Panc1 (cell line): Measurements from ENCODE around the gene VIM. TPM values are rescaled to one million over a fixed set of nuclear protein-coding genes. Genes with fewer than 3 reads are reported as not detected.

ENCODE experiments used
- ATAC-seq: fragments of 200-7000 bp; cut with Tn5 transposase; 2 replicates; pipeline ENCODE4 v1.9.1; 2020; ENCODE audit warnings: mild to moderate bottlenecking, moderate library complexity
- BruUV-seq: library from RNA; stranded (reverse); fragments of 400-500 nt; replicated peaks from 2 replicates; lab custom pipeline; 2021; lab: Mats Ljungman, UMichigan
- CTCF ChIA-PET: fragments of 300-600 bp; sonication (Branson Sonifier 250); formaldehyde crosslinking; loops from one replicate; lab custom pipeline; 2022; ENCODE audit warnings: antibody characterized with exemption; lab: Charles Lee
- POLR2A ChIA-PET: fragments of 300-600 bp; sonication (Branson Sonifier 250); formaldehyde crosslinking; loops from one replicate; lab custom pipeline; 2022; ENCODE audit warnings: antibody characterized with exemption; lab: Charles Lee
- DNase-seq: peaks from one replicate; pipeline ENCODE4 v3.0.0-alpha.2; 2010; ENCODE audit warnings: low read depth, low spot score
- H3K27ac ChIP-seq: 2 replicates; pipeline ENCODE4 v1.5.1; 2011; ENCODE audit warnings: mild to moderate bottlenecking, low read length, inconsistent platforms
- H3K27me3 ChIP-seq: fragments of 200-500 bp; sonication (Bioruptor generic); 2 replicates; pipeline ENCODE4 v1.6.0; 2014; ENCODE audit warnings: low read length, inconsistent platforms; ENCODE audit not compliant: control insufficient read depth, insufficient read depth
- H3K36me3 ChIP-seq: fragments of 200-500 bp; sonication (Bioruptor generic); 2 replicates; pipeline ENCODE4 v1.5.1; 2014; ENCODE audit warnings: inconsistent platforms, mild to moderate bottlenecking, low read length, moderate library complexity; ENCODE audit not compliant: control insufficient read depth, insufficient read depth
- H3K4me1 ChIP-seq: 2 replicates; pipeline ENCODE4 v1.5.1; 2011; ENCODE audit warnings: inconsistent platforms, mild to moderate bottlenecking, low read length, moderate library complexity; ENCODE audit not compliant: control insufficient read depth, insufficient read depth
- H3K4me3 ChIP-seq, 2 experiments: 2 replicates each; pipeline ENCODE4 v1.5.1; 2011 to 2012; ENCODE audit warnings: low read depth in 2 of 2, low read length in 2 of 2, mild to moderate bottlenecking in 2 of 2, inconsistent platforms in 1 of 2, moderate library complexity in 1 of 2
- H3K9me3 ChIP-seq: fragments of 200-500 bp; sonication (Bioruptor generic); 2 replicates; pipeline ENCODE4 v1.5.1; 2014; ENCODE audit warnings: low read depth, mild to moderate bottlenecking, inconsistent platforms, low read length, moderate library complexity; ENCODE audit not compliant: control insufficient read depth, insufficient read depth
- CTCF ChIP-seq: fragments of 450-650 bp; IDR thresholded peaks from 2 replicates; pipeline ENCODE4 v1.5.1; 2017; ENCODE audit warnings: mild to moderate bottlenecking
- POLR2AphosphoS5 ChIP-seq: IDR thresholded peaks from 2 replicates; pipeline ENCODE4 v1.6.1; 2012; ENCODE audit warnings: mild to moderate bottlenecking, low read depth, low read length, moderate library complexity
- REST ChIP-seq, 2 experiments: IDR thresholded peaks; 2 replicates each; pipeline ENCODE4 v1.6.1; 2011 to 2012; ENCODE audit warnings: low read depth in 2 of 2, control low read depth in 1 of 2, low read length in 1 of 2, mild to moderate bottlenecking in 1 of 2, moderate library complexity in 1 of 2; ENCODE audit not compliant: insufficient read depth in 1 of 2
- SIN3A ChIP-seq: IDR thresholded peaks from 2 replicates; pipeline ENCODE4 v1.6.1; 2012; ENCODE audit warnings: low read depth, mild to moderate bottlenecking, low read length, moderate library complexity, borderline replicate concordance; ENCODE audit not compliant: insufficient read depth
- TCF7L2 ChIP-seq: IDR thresholded peaks from 2 replicates; pipeline ENCODE4 v1.6.1; 2011; ENCODE audit warnings: mild to moderate bottlenecking, low read depth, low read length, inconsistent platforms
- in situ Hi-C: cut with HindIII; loops from 2 replicates; pipeline ENCODE4 v1.10.0; 2016; ENCODE audit warnings: low sequenced_read_pairs, low pct_unique_long_range_greater_than_20kb
- intact Hi-C: fragments of 100-400 bp; cut with micrococcal nuclease; formaldehyde crosslinking; loops from one replicate; pipeline ENCODE4 v1.10.0; 2022; ENCODE audit not compliant: unreplicated experiment
- total RNA-seq: library from RNA; stranded (reverse); gene quantifications from one replicate; pipeline ENCODE4 v1.2.1, GENCODE V29; 2021; ENCODE audit not compliant: unreplicated experiment

VIM gene
- total RNA-seq, 1 experiment from 2014 or later: 3,436 TPM

- Histone ChIP-seq H3K9me3 (no peaks in the 10 kb centered on the region), H3K27me3 (no peaks in the 10 kb centered on the region), H3K4me1 (peaks cover 18% of the 10 kb centered on the region), H3K27ac (peak overlapping the region; percentile 84), H3K4me3 (no peak overlapping the region), H3K36me3 (no peaks in the 10 kb centered on the region)
- in situ Hi-C loops (no loop called here), intact Hi-C loops (no loop called here)
- no TSS peak for BruUV-seq
- POLR2A ChIA-PET: no interaction called here
- ATAC-seq: no peak
- DNase-seq: no peak
- CTCF ChIA-PET: no interaction called here
- TF ChIP-seq SIN3A (no peak), TCF7L2 (no peak), CTCF (no peak), POLR2AphosphoS5 (no peak), REST (IDR thresholded peaks at IDR 0.05; ENCODE audit: insufficient read depth in 1 of 2, low read depth in 2 of 2, low read length in 1 of 2) (no peak)
Measured at GRCh38 chr10:17188644-17189172, 39.3 kb upstream of the VIM start.

GRCh38 chr10:17190602-17191001 is 37.4 kb upstream of the VIM start:
- H3K9me3 ChIP-seq: peaks cover 2% of the 10 kb centered on the region; the same call in 1 of the 2 replicates
- no peak for ATAC-seq
- peaks cover 18% of the 10 kb centered on the region for H3K4me1 ChIP-seq
- no peaks in the 10 kb centered on the region for H3K27me3 ChIP-seq
- no peak for DNase-seq
- ChIA-PET CTCF (no interaction called here), POLR2A (interaction anchor here (0.6 kb wide), 1 partner anchor 9 kb away, joined by 3 read pairs; no protein-coding TSS in a partner anchor)
- peak overlapping the region; percentile 84 for H3K27ac ChIP-seq
- BruUV-seq: no TSS peak
- TF ChIP-seq POLR2AphosphoS5 (no peak), CTCF (no peak)
- H3K4me3 ChIP-seq: no peak overlapping the region
- H3K36me3 ChIP-seq: no peaks in the 10 kb centered on the region
- intact Hi-C loops (no loop called here), in situ Hi-C loops (no loop called here)
